Astrocyte (in vitro differentiated cells and primary cell): ENCODE results near the gene RNGTT. TPM values are rescaled to one million over a fixed set of nuclear protein-coding genes. Genes with fewer than 3 reads are reported as not detected.

ENCODE experiments used
- DNase-seq: peaks from one replicate; pipeline ENCODE4 v3.0.0-alpha.2; 2010; ENCODE audit warnings: low read depth
- FAIRE-seq: peaks from 2 replicates; lab custom pipeline; 2011; peaks lifted over from hg19 to GRCh38; lab: Jason Lieb, UNC
- H2AFZ ChIP-seq: 2 replicates; pipeline ENCODE4 v1.6.0; 2012; ENCODE audit warnings: low read depth, low read length, inconsistent platforms
- H3K27ac ChIP-seq: 2 replicates; pipeline ENCODE4 v1.5.1; 2011; ENCODE audit warnings: low read depth, low read length, inconsistent platforms
- H3K27me3 ChIP-seq: 2 replicates; pipeline ENCODE4 v1.6.0; 2011; ENCODE audit warnings: low read length, inconsistent platforms; ENCODE audit not compliant: insufficient read depth
- H3K36me3 ChIP-seq: 2 replicates; pipeline ENCODE4 v1.5.1; 2011; ENCODE audit warnings: low read length, inconsistent platforms; ENCODE audit not compliant: insufficient read depth
- H3K4me1 ChIP-seq: 2 replicates; pipeline ENCODE4 v1.5.1; 2011; ENCODE audit warnings: low read length, inconsistent platforms; ENCODE audit not compliant: insufficient read depth
- H3K4me2 ChIP-seq: 2 replicates; pipeline ENCODE4 v1.6.0; 2012; ENCODE audit warnings: low read length, inconsistent platforms
- H3K4me3 ChIP-seq: 2 replicates; pipeline ENCODE4 v1.5.1; 2011; ENCODE audit warnings: low read depth, mild to moderate bottlenecking, low read length, inconsistent platforms; ENCODE audit not compliant: insufficient read depth
- H3K79me2 ChIP-seq: 2 replicates; pipeline ENCODE4 v1.6.0; 2012; ENCODE audit warnings: mild to moderate bottlenecking, low read length, inconsistent platforms; ENCODE audit not compliant: insufficient read depth
- H3K9ac ChIP-seq: 2 replicates; pipeline ENCODE4 v1.6.0; 2012; ENCODE audit warnings: mild to moderate bottlenecking, low read length, inconsistent platforms
- H3K9me3 ChIP-seq: 2 replicates; pipeline ENCODE4 v1.5.1; 2012; ENCODE audit warnings: low read depth, mild to moderate bottlenecking, low read length, inconsistent platforms; ENCODE audit not compliant: insufficient read depth
- H4K20me1 ChIP-seq: 2 replicates; pipeline ENCODE4 v1.6.0; 2012; ENCODE audit warnings: low read length, inconsistent platforms; ENCODE audit not compliant: insufficient read depth
- H3K27ac Mint-ChIP-seq: one replicate; pipeline ENCODE4 v1.8.0; 2021; ENCODE audit warnings: mild to moderate bottlenecking, mixed read lengths; ENCODE audit not compliant: unreplicated experiment
- H3K27me3 Mint-ChIP-seq: one replicate; pipeline ENCODE4 v1.8.0; 2021; ENCODE audit warnings: low read depth, mixed read lengths; ENCODE audit not compliant: unreplicated experiment
- H3K36me3 Mint-ChIP-seq: one replicate; pipeline ENCODE4 v1.8.0; 2021; ENCODE audit warnings: low read depth, mixed read lengths; ENCODE audit not compliant: unreplicated experiment
- H3K4me1 Mint-ChIP-seq: one replicate; pipeline ENCODE4 v1.8.0; 2021; ENCODE audit warnings: low read depth, mixed read lengths; ENCODE audit not compliant: unreplicated experiment
- H3K4me3 Mint-ChIP-seq: one replicate; pipeline ENCODE4 v1.8.0; 2021; ENCODE audit warnings: mild to moderate bottlenecking, moderate library complexity, mixed read lengths; ENCODE audit not compliant: unreplicated experiment
- H3K9me3 Mint-ChIP-seq: one replicate; pipeline ENCODE4 v1.8.0; 2021; ENCODE audit warnings: mild to moderate bottlenecking, mixed read lengths; ENCODE audit not compliant: unreplicated experiment
- EZH2 ChIP-seq: IDR thresholded peaks from 2 replicates; pipeline ENCODE4 v1.6.1; 2012; ENCODE audit warnings: mild to moderate bottlenecking, low read length, inconsistent platforms; ENCODE audit not compliant: insufficient read depth
- total RNA-seq: library from RNA; stranded (reverse); gene quantifications from 2 replicates; pipeline ENCODE4 v1.2.1, GENCODE V29; 2021
- TF ChIP-seq, protein P1 (sequence below): IDR thresholded peaks from 2 replicates; pipeline ENCODE4 v1.5.1; 2011; ENCODE audit warnings: low read depth, mild to moderate bottlenecking, inconsistent platforms, low read length, moderate library complexity; ENCODE audit not compliant: insufficient read depth

Gene RNGTT
- total RNA-seq, 1 donor from 2014 or later: 16.0 TPM

DNA sequence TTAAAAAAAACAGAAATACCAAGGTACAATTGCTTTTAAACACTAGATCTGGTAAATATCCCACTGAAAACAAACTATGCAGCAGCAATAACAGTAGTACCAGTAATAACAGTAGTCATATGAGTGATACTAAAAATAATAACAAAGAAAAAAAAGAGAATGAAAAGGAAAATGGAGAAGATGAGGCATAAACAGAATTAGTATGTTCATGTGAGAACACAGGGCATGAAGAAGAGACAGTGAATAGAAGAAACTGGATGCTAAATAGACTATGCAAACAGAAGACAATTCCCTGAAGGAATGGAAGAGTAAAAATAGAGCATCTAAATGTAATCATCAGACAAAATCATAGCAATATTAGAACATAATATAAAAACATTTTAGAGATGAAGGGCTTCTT is 121.1 kb downstream of the RNGTT start:
- no peak overlapping the region for H3K27ac ChIP-seq

DNA sequence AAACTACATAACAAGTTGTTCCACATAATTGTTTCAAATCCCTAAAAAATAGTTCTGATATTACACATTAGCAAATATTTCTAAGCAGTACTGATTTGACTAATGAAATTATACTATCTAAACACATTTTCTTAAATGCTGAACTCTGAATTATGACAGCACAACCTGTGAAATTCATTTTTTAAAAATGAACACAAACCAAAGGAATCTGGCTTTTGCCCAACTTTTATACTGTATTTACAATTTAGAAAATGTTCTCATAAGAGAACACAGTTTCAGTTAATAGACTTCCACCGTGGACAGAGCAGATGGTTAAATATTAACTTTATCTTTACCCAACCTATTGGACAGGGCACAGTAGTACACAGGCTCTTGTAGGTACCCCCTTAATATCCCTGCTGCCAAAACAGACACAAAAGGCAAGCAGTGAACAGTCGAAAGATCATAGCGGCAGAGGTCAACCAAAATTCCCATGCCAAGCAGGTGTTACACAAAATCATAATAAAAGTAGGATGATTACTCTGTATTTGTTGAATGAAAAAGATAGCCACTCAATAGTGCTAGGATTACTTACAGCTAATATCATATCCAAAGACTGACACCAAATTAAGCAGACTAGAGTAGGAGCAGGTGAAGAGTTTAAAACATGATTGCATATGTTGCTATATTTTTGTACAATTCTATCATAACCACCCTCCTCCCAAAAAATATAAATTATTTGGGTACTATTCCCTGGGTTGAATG is 122.5 kb downstream of the RNGTT start:
- no peak overlapping the region for H2AFZ ChIP-seq
- H3K4me1 Mint-ChIP-seq: peaks cover 5% of the 10 kb centered on the region
- H3K27me3 ChIP-seq: no peaks in the 10 kb centered on the region
- peaks cover 9% of the 10 kb centered on the region for H3K36me3 Mint-ChIP-seq
- H3K4me2 ChIP-seq: no peak overlapping the region
- H3K27ac ChIP-seq: no peak overlapping the region
- peaks cover 6% of the 10 kb centered on the region for H3K9me3 Mint-ChIP-seq
- H3K27ac Mint-ChIP-seq: no peak overlapping the region
- no peaks in the 10 kb centered on the region for H3K79me2 ChIP-seq
- no peaks in the 10 kb centered on the region for H3K27me3 Mint-ChIP-seq
- peaks cover 3% of the 10 kb centered on the region for H3K9me3 ChIP-seq
- peak; percentile 20 for DNase-seq
- H3K4me3 ChIP-seq: no peak overlapping the region
- no peak for TF ChIP-seq EZH2
- TF ChIP-seq, protein P1, sequence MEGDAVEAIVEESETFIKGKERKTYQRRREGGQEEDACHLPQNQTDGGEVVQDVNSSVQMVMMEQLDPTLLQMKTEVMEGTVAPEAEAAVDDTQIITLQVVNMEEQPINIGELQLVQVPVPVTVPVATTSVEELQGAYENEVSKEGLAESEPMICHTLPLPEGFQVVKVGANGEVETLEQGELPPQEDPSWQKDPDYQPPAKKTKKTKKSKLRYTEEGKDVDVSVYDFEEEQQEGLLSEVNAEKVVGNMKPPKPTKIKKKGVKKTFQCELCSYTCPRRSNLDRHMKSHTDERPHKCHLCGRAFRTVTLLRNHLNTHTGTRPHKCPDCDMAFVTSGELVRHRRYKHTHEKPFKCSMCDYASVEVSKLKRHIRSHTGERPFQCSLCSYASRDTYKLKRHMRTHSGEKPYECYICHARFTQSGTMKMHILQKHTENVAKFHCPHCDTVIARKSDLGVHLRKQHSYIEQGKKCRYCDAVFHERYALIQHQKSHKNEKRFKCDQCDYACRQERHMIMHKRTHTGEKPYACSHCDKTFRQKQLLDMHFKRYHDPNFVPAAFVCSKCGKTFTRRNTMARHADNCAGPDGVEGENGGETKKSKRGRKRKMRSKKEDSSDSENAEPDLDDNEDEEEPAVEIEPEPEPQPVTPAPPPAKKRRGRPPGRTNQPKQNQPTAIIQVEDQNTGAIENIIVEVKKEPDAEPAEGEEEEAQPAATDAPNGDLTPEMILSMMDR: no peak
- peaks cover 7% of the 10 kb centered on the region for H3K4me1 ChIP-seq
- H3K9ac ChIP-seq: no peak overlapping the region
- H3K36me3 ChIP-seq: no peaks in the 10 kb centered on the region
- H4K20me1 ChIP-seq: no peaks in the 10 kb centered on the region
- FAIRE-seq: no peak
- no peak overlapping the region for H3K4me3 Mint-ChIP-seq

More for the DNA sequence above, 121.1 kb downstream of the RNGTT start:
- Histone ChIP-seq H3K4me2 (no peak overlapping the region), H3K27me3 (no peaks in the 10 kb centered on the region), H4K20me1 (no peaks in the 10 kb centered on the region), H3K4me3 (no peak overlapping the region), H3K36me3 (no peaks in the 10 kb centered on the region), H3K79me2 (no peaks in the 10 kb centered on the region), H3K9me3 (no peaks in the 10 kb centered on the region), H2AFZ (no peak overlapping the region), H3K4me1 (peaks cover 7% of the 10 kb centered on the region), H3K9ac (no peak overlapping the region)
- H3K4me1 Mint-ChIP-seq: peaks cover 5% of the 10 kb centered on the region
- TF ChIP-seq, protein P1: no peak
- no peak for TF ChIP-seq EZH2
- H3K4me3 Mint-ChIP-seq: no peak overlapping the region
- FAIRE-seq (no peak), DNase-seq (no peak)
- H3K9me3 Mint-ChIP-seq: no peaks in the 10 kb centered on the region
- no peak overlapping the region for H3K27ac Mint-ChIP-seq
- H3K36me3 Mint-ChIP-seq: peaks cover 3% of the 10 kb centered on the region
- no peaks in the 10 kb centered on the region for H3K27me3 Mint-ChIP-seq

DNA sequence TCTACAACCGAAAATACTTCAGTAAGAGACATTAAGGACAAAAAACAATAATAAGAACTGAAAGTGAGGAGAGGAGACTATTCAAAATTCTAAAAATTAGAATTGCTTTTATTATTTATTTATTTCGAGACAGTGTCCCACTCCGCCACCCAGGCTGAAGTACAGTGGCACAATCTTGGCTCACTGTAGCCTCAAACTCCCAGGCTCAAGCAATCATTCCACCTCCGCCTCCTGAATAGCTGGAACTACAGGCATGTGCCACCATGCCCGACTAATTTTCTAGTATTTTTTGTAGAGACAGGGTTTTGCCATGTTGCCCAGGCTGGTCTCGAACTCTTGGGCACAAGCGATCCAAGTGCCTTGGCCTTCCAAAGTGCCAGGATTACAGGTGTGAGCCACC is 123.1 kb downstream of the RNGTT start:
- Histone ChIP-seq H4K20me1 (no peaks in the 10 kb centered on the region), H2AFZ (no peak overlapping the region), H3K9me3 (peaks cover 3% of the 10 kb centered on the region), H3K79me2 (no peaks in the 10 kb centered on the region), H3K4me1 (peaks cover 7% of the 10 kb centered on the region), H3K4me2 (no peak overlapping the region), H3K36me3 (no peaks in the 10 kb centered on the region), H3K4me3 (no peak overlapping the region), H3K27ac (no peak overlapping the region), H3K27me3 (no peaks in the 10 kb centered on the region), H3K9ac (no peak overlapping the region)
- TF ChIP-seq EZH2: no peak
- TF ChIP-seq, protein P1: no peak
- H3K36me3 Mint-ChIP-seq: peaks cover 9% of the 10 kb centered on the region
- FAIRE-seq (no peak), DNase-seq (no peak)
- H3K27ac Mint-ChIP-seq: no peak overlapping the region
- H3K9me3 Mint-ChIP-seq: peaks cover 6% of the 10 kb centered on the region
- no peak overlapping the region for H3K4me3 Mint-ChIP-seq
- peaks cover 5% of the 10 kb centered on the region for H3K4me1 Mint-ChIP-seq
- H3K27me3 Mint-ChIP-seq: no peaks in the 10 kb centered on the region
